22Rv1 (cell line): ENCODE results near the gene PCGF1.

Experiments used
- CTCF ChIP-seq: fragments of 450-650 bp; IDR thresholded peaks from 2 replicates; pipeline ENCODE4 v1.5.1; 2017; ENCODE audit warnings: mild to moderate bottlenecking
- ZFX ChIP-seq: fragments of 450-650 bp; IDR thresholded peaks from 2 replicates; pipeline ENCODE4 v1.6.1; 2017; ENCODE audit warnings: antibody characterized with exemption, borderline replicate concordance

- no peak for TF ChIP-seq CTCF
- TF ChIP-seq ZFX: no peak
Observed at GRCh38 chr2:74500578-74500946, 6.9 kb downstream of the PCGF1 start.
